Heart left ventricle (tissue), 16 donors: ENCODE measurements around the gene ALDH4A1. TPM values are rescaled to one million over a fixed set of nuclear protein-coding genes. Genes with fewer than 3 reads are reported as not detected.

ENCODE experiments used
- ATAC-seq, 4 donors: fragments of 200-7000 bp; cut with Tn5 transposase; one replicate each; pipeline ENCODE4 v1.9.1; 2020 to 2022; ENCODE audit warnings: moderate library complexity in 4 of 4, mild to moderate bottlenecking in 3 of 4, moderate number of reproducible peaks in 1 of 4
- DNase-seq, 5 donors: peaks; one replicate each; pipeline ENCODE4 v3.0.0-alpha.2; 2020
- H3K27ac ChIP-seq, 12 donors: fragments of 200-600 bp; sonication (generic) in 4 of 12; one replicate each; pipeline versions ENCODE4 v1.5.0 to v1.8.0; 2016 to 2022; ENCODE audit warnings: mild to moderate bottlenecking in 2 of 12
- H3K27me3 ChIP-seq, 9 donors: fragments of 200-600 bp; sonication (generic) in 2 of 9; one replicate each; pipeline versions ENCODE4 v1.5.1 to v1.8.0; 2016 to 2022; ENCODE audit warnings: mild to moderate bottlenecking in 3 of 9
- H3K36me3 ChIP-seq, 9 donors: fragments of 200-600 bp; sonication (generic) in 2 of 9; one replicate each; pipeline versions ENCODE4 v1.5.0 to v1.8.0; 2018 to 2022; ENCODE audit warnings: mild to moderate bottlenecking in 2 of 9
- H3K4me1 ChIP-seq, 12 donors: fragments of 200-600 bp; sonication (generic) in 4 of 12; one replicate each; pipeline versions ENCODE4 v1.5.0 to v1.8.0; 2016 to 2022; ENCODE audit warnings: mild to moderate bottlenecking in 3 of 12
- H3K4me3 ChIP-seq, 12 donors: fragments of 200-600 bp; sonication (generic) in 4 of 12; one replicate each; pipeline versions ENCODE4 v1.5.0 to v1.8.0; 2017 to 2022; ENCODE audit warnings: mild to moderate bottlenecking in 9 of 12, moderate library complexity in 4 of 12
- H3K9me3 ChIP-seq, 12 donors: fragments of 200-600 bp; sonication (generic) in 4 of 12; one replicate each; pipeline versions ENCODE4 v1.5.0 to v1.8.0; 2016 to 2022; ENCODE audit warnings: mild to moderate bottlenecking in 1 of 12
- POLR2A ChIP-seq, 2 donors: fragments of 450-650 bp; IDR thresholded peaks; one replicate each; pipeline ENCODE4 v1.6.1; 2017; ENCODE audit warnings: antibody characterized with exemption in 2 of 2, mild to moderate bottlenecking in 2 of 2, moderate library complexity in 2 of 2
- WGBS, 4 donors: extraction: QIAGEN DNeasy Blood & Tissue Kit in 2 of 4; methylation state at CpG; one replicate each; pipeline versions ENCODE4 v1.1.5 to v1.1.7; 2013 to 2018; 5-methylcytosine and 5-hydroxymethylcytosine counted together
- intact Hi-C, 10 donors: fragments of 100-400 bp; cut with DNase I; formaldehyde crosslinking; loops; one replicate each; pipeline versions ENCODE4 v1.11.1 to v1.14.2; 2022
- polyA plus RNA-seq, 2 donors: library from polyadenylated mRNA; stranded (reverse); fragments of 200-250 nt; gene quantifications; one replicate each; pipeline ENCODE4 v1.2.3, GENCODE V29; 2013
- total RNA-seq, 9 donors: library from RNA; depleted of rRNA in 2 of 9; stranded (reverse); fragments of >200 nt in 2 of 9; fragmentation: NEBNext Ultra II Directional in 3 of 9; extraction: Animal tissue kit (Norgen Biotek cat#: 25700) in 3 of 9; gene quantifications; one replicate each; pipeline versions ENCODE4 v1.1.0 to v1.2.4, GENCODE V29; 2016 to 2023
- TF ChIP-seq, protein P1 (sequence below), 12 donors: fragments of 200-600 bp; sonication (generic) in 4 of 12; IDR thresholded peaks; one replicate each; pipeline versions ENCODE4 v1.5.0 to v1.8.0; 2018 to 2022; ENCODE audit warnings: antibody characterized with exemption in 12 of 12, mild to moderate bottlenecking in 5 of 12
- donor health status: ischemic (EF 13 %, LVEDD 7.1; RV severe dilation, severe dysfunction).
- donor health status: healthy with polysubstance abuse.
- donor health status: DM: no; HTN: yes; CAD: no.
- donor health status: DM: no; HTN: no; CAD: no.
- donor health status: ischemic (EF 25% LVEDD 6.9; RV normal size, moderate dysfunction).
- donor health status: ischemic (EF 25% LVEDD 5.7; RV mildly dilated, moderate dysfunction).
- donor health status: healthy.
- donor health status: DM: yes; HTN: yes; CAD: no.
- donor health status: ischemic (EF 35%, LVEDD 5.7; RV mildly dilated, moderate dysfunction).
- donor health status: nonischemic (EF 11% LVEDD 7.7; RV severe dilation, severe dysfunction).
- donor health status: DM: yes; HTN: yes; CAD: no.
- donor health status: PGD.
- donor health status: ischemic (EF 29% LVEDD 5.4; RV normal size, mild dysfunction).
- donor health status: nonischemic (EF 23%, LVEDD 6.1; RV moderate dilation, normal function).

The ALDH4A1 gene
- total and polyA plus RNA-seq, 11 donors, result 20.8 to 57.6 (median 30.6) TPM

DNA sequence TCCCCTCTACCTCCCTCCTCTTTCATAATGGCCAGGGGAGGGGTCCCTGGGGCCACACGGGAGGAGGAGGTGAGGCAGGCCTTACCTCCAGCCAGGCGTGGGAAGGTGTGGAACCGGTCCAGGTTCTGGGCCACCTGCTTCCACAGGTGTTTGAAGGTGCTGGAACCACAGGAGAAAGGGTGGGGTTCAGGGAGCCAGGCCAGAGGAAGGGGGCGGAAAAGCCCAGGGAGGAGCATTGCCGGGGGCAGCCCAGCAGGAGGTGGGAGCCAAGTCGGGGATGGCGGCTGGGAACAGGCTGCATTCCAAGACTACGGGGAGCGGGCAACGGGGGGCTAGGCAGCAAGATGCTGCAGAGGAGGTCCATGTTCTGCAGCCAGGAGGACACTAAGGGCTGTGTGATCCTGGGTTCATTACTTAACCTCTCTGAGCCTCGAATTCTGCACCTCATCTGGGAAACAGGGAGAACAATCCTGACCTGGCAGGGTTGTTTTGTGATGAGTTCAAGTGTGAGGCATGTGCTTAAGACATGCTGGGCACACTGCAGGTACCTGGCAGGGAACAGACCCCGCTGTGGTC is 23.1 kb downstream of the ALDH4A1 start:
- 85 to 95% (median 88%) methylated on average over 12 of the region's 12 CpGs for WGBS, 4 donors
- intact Hi-C loops, result loop anchor here in 3 of 10 donors (5.0 kb wide), 1 partner anchor 282 kb away; no protein-coding TSS in a partner anchor
- Histone ChIP-seq H3K36me3 (peaks cover 0 to 30% (median 7%) of the 10 kb centered on the region in 9 donors), H3K27me3 (no peaks in the 10 kb centered on the region), H3K4me1 (peaks cover 0 to 10% (median 0%) of the 10 kb centered on the region in 12 donors), H3K9me3 (no peaks in the 10 kb centered on the region), H3K4me3 (no peak overlapping the region), H3K27ac (no peak overlapping the region)
- ATAC-seq, result no peak
- TF ChIP-seq POLR2A (IDR thresholded peaks at IDR 0.05), result no peak
- TF ChIP-seq, protein P1, sequence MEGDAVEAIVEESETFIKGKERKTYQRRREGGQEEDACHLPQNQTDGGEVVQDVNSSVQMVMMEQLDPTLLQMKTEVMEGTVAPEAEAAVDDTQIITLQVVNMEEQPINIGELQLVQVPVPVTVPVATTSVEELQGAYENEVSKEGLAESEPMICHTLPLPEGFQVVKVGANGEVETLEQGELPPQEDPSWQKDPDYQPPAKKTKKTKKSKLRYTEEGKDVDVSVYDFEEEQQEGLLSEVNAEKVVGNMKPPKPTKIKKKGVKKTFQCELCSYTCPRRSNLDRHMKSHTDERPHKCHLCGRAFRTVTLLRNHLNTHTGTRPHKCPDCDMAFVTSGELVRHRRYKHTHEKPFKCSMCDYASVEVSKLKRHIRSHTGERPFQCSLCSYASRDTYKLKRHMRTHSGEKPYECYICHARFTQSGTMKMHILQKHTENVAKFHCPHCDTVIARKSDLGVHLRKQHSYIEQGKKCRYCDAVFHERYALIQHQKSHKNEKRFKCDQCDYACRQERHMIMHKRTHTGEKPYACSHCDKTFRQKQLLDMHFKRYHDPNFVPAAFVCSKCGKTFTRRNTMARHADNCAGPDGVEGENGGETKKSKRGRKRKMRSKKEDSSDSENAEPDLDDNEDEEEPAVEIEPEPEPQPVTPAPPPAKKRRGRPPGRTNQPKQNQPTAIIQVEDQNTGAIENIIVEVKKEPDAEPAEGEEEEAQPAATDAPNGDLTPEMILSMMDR (IDR thresholded peaks at IDR 0.05), result no peak
- DNase-seq, result no peak

GRCh38 chr1:18878538-18879214 is 23.7 kb downstream of the ALDH4A1 start:
- ATAC-seq (no peak), DNase-seq (no peak)
- Histone ChIP-seq H3K27me3 (no peaks in the 10 kb centered on the region), H3K36me3 (peaks cover 0 to 30% (median 6%) of the 10 kb centered on the region in 9 donors), H3K4me3 (no peak overlapping the region), H3K9me3 (no peaks in the 10 kb centered on the region), H3K4me1 (peaks cover 0 to 8% (median 0%) of the 10 kb centered on the region in 12 donors), H3K27ac (no peak overlapping the region)
- 82 to 90% (median 87%) methylated on average over 11 to 12 of the region's 12 CpGs for WGBS, 4 donors
- intact Hi-C loops, result loop anchor here in 3 of 10 donors (5.0 kb wide), 1 partner anchor 281 kb away; no protein-coding TSS in a partner anchor
- TF ChIP-seq, protein P1 (IDR thresholded peaks at IDR 0.05), result no peak
- no peak for TF ChIP-seq POLR2A (IDR thresholded peaks at IDR 0.05)

DNA sequence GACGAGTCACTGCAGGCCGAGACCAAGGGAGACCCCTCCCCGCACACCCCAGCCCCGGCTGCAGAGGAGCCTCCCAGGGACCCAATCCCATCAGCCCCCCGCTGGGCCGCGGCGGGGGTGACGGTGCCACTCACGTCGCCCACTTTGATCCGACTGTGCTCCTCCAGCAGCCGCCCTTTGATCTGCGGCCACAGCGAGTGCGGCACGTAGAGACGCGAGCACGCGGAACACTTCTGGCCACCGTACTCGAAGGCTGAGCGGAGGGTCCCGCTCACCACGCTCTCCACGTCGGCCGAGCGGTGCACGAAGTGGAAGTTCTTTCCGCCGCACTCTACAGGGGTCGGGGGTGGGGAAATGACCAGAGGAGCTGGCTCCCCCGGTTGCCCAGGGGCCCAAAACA is 25.1 kb downstream of the ALDH4A1 start:
- Histone ChIP-seq H3K4me1 (peaks cover 0 to 8% (median 0%) of the 10 kb centered on the region in 12 donors), H3K9me3 (no peaks in the 10 kb centered on the region), H3K27ac (no peak overlapping the region), H3K4me3 (no peak overlapping the region), H3K36me3 (peaks cover 0 to 26% (median 0%) of the 10 kb centered on the region in 9 donors), H3K27me3 (no peaks in the 10 kb centered on the region)
- DNase-seq (no peak), ATAC-seq (no peak)
- TF ChIP-seq, protein P1 (IDR thresholded peaks at IDR 0.05), result no peak
- TF ChIP-seq POLR2A (IDR thresholded peaks at IDR 0.05), result no peak
- 92 to 93% (median 93%) methylated on average over 5 to 35 of the region's 35 CpGs for WGBS, 4 donors
- intact Hi-C loops, result loop anchor here in 3 of 10 donors (5.0 kb wide), 1 partner anchor 280 kb away; no protein-coding TSS in a partner anchor

GRCh38 chr1:18876210-18876609 is 26.1 kb downstream of the ALDH4A1 start:
- peaks cover 0 to 8% (median 0%) of the 10 kb centered on the region in 12 donors for H3K4me1 ChIP-seq
- 91 to 96% (median 94%) methylated on average over 8 to 10 of the region's 10 CpGs for WGBS, 4 donors
- H3K4me3 ChIP-seq, result no peak overlapping the region
- DNase-seq, result no peak
- H3K9me3 ChIP-seq, result no peaks in the 10 kb centered on the region
- TF ChIP-seq, protein P1 (IDR thresholded peaks at IDR 0.05), result no peak
- TF ChIP-seq POLR2A (IDR thresholded peaks at IDR 0.05), result no peak
- ATAC-seq, result no peak
- intact Hi-C loops, result loop anchor here in 3 of 10 donors (5.0 kb wide), 1 partner anchor 279 kb away; no protein-coding TSS in a partner anchor
- H3K36me3 ChIP-seq, result peaks cover 0 to 23% (median 0%) of the 10 kb centered on the region in 9 donors
- no peaks in the 10 kb centered on the region for H3K27me3 ChIP-seq
- no peak overlapping the region for H3K27ac ChIP-seq
